Right atrium auricular region (tissue), 2 donors: ENCODE results near the gene PLD5. TPM values are rescaled to one million over a fixed set of nuclear protein-coding genes. Genes with fewer than 3 reads are reported as not detected.

Experiments
- DNase-seq: peaks from one replicate; pipeline ENCODE4 v3.0.0-alpha.2; 2019; ENCODE audit warnings: low spot score
- H3K27ac ChIP-seq, 2 donors: fragments of 200-600 bp; sonication (generic); 1 replicate in 1 of 2; 2 replicates in 1 of 2; pipeline ENCODE4 v1.5.1; 2016 to 2019
- H3K27me3 ChIP-seq, 2 donors: fragments of 200-600 bp; sonication (generic); one replicate each; pipeline versions ENCODE4 v1.5.1 to v1.6.0; 2017 to 2019
- H3K36me3 ChIP-seq: fragments of 200-600 bp; sonication (generic); one replicate; pipeline ENCODE4 v1.5.1; 2016
- H3K4me1 ChIP-seq, 2 donors: fragments of 200-600 bp; sonication (generic); one replicate each; pipeline versions ENCODE4 v1.5.1 to v1.6.0; 2017 to 2019
- H3K4me3 ChIP-seq, 2 donors: fragments of 200-600 bp; sonication (generic); 1 replicate in 1 of 2; 2 replicates in 1 of 2; pipeline ENCODE4 v1.5.1; 2017 to 2019; ENCODE audit warnings: mild to moderate bottlenecking in 1 of 2, moderate library complexity in 1 of 2
- H3K9me3 ChIP-seq, 2 donors: fragments of 200-600 bp; sonication (generic); one replicate each; pipeline ENCODE4 v1.5.1; 2019
- CTCF ChIP-seq, 2 donors: fragments of 200-600 bp; sonication (generic); IDR thresholded peaks; one replicate each; pipeline ENCODE4 v1.5.1; 2019; ENCODE audit warnings: antibody characterized with exemption in 2 of 2
- total RNA-seq, 2 donors: library from RNA; depleted of rRNA; stranded (reverse); fragments of >200 nt; gene quantifications; one replicate each; pipeline ENCODE4 v1.1.0, GENCODE V29; 2016

PLD5 gene
- total RNA-seq, 2 donors from 2014 or later, result 0.12 to 0.19 TPM

DNA sequence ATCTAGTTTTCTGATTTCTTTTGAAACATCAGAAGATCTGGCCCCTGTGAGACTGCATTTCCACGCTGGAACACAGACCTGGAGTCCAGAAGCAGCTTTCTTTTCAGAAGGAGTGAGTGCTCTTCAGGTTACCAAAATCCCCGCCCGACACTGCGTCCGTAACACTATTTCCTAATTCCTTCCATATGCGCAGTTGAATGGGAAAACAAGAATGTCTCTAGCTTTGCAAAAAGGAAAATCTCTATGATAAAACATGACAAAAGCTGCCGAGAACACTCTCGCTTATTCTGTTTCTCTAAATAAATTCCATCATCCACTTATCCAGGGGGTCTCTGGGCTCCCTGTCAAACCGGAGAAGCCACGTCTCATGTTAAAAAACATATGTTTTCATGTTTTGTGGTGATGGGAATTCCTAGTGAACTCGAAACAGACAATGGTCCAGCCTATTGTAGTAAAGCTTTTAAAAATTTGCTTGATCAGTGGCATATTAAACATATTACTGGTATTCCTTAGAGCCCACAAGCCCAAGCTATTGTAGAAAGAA lies 67.7 kb downstream of the PLD5 start:
- Histone ChIP-seq H3K4me3 (no peak overlapping the region), H3K9me3 (no peaks in the 10 kb centered on the region), H3K4me1 (no peaks in the 10 kb centered on the region), H3K27ac (no peak overlapping the region), H3K36me3 (no peaks in the 10 kb centered on the region), H3K27me3 (no peaks in the 10 kb centered on the region)
- DNase-seq, result no peak
- TF ChIP-seq CTCF (IDR thresholded peaks at IDR 0.05), result no peak

- no peaks in the 10 kb centered on the region for H3K36me3 ChIP-seq
- H3K27me3 ChIP-seq, result no peaks in the 10 kb centered on the region
- H3K4me3 ChIP-seq, result no peak overlapping the region
- H3K4me1 ChIP-seq, result no peaks in the 10 kb centered on the region
- H3K9me3 ChIP-seq, result no peaks in the 10 kb centered on the region
- DNase-seq, result no peak
- TF ChIP-seq CTCF (IDR thresholded peaks at IDR 0.05), result no peak
- H3K27ac ChIP-seq, result no peak overlapping the region
These were observed 69.5 kb downstream of the PLD5 start for GRCh38 chr1:242455052-242455361.

- H3K4me1 ChIP-seq, result no peaks in the 10 kb centered on the region
- no peak for DNase-seq
- peak; percentile 53 to 71 for TF ChIP-seq CTCF (IDR thresholded peaks at IDR 0.05)
- no peaks in the 10 kb centered on the region for H3K9me3 ChIP-seq
- no peaks in the 10 kb centered on the region for H3K27me3 ChIP-seq
- no peak overlapping the region for H3K4me3 ChIP-seq
- no peak overlapping the region for H3K27ac ChIP-seq
- no peaks in the 10 kb centered on the region for H3K36me3 ChIP-seq
These were observed 70.0 kb downstream of the PLD5 start for GRCh38 chr1:242454262-242455051.

GRCh38 chr1:242452573-242452972 lies 71.9 kb downstream of the PLD5 start:
- TF ChIP-seq CTCF (IDR thresholded peaks at IDR 0.05), result no peak
- Histone ChIP-seq H3K9me3 (no peaks in the 10 kb centered on the region), H3K36me3 (no peaks in the 10 kb centered on the region), H3K4me1 (no peaks in the 10 kb centered on the region), H3K4me3 (no peak overlapping the region), H3K27ac (no peak overlapping the region), H3K27me3 (no peaks in the 10 kb centered on the region)
- DNase-seq, result no peak

DNA sequence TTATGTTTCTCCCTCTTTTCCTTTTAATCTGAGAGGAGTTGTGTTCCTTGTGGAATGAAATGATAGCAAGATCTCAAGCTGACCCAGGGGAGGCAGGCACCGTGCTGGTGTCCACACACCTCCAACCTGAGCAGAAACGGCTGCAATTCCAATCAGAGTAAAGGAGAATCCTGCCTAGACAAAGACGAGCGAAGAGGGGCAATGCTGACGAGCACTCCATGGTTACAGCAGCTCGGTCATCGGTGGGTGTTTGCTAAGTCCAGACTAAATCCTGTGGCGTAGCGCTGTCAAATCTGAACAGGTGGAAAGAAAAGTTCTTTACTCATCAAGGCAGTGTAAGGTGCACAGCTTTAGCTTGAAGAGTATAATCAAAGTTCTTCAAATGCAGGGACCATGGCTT lies 74.8 kb downstream of the PLD5 start:
- Histone ChIP-seq H3K36me3 (no peaks in the 10 kb centered on the region), H3K4me1 (no peaks in the 10 kb centered on the region), H3K9me3 (no peaks in the 10 kb centered on the region), H3K27ac (no peak overlapping the region), H3K27me3 (no peaks in the 10 kb centered on the region), H3K4me3 (no peak overlapping the region)
- no peak for TF ChIP-seq CTCF (IDR thresholded peaks at IDR 0.05)
- DNase-seq, result no peak
